Mucosa of rectum (tissue), 2 donors: ENCODE results near the gene ACVRL1.

Experiments
- H3K27ac ChIP-seq, 2 donors: one replicate each; pipeline ENCODE4 v1.7.0; 2013; ENCODE audit warnings: inconsistent platforms in 2 of 2, low read depth in 2 of 2, low read length in 2 of 2
- H3K27me3 ChIP-seq, 2 donors: one replicate each; pipeline ENCODE4 v1.7.0; 2013; ENCODE audit warnings: low read length in 2 of 2; ENCODE audit not compliant: control insufficient read depth in 2 of 2, insufficient read depth in 2 of 2
- H3K36me3 ChIP-seq, 2 donors: one replicate each; pipeline ENCODE4 v1.7.0; 2013; ENCODE audit warnings: low read length in 2 of 2; ENCODE audit not compliant: control insufficient read depth in 2 of 2, insufficient read depth in 2 of 2
- H3K4me1 ChIP-seq, 2 donors: one replicate each; pipeline ENCODE4 v1.7.0; 2013; ENCODE audit warnings: low read length in 2 of 2, mild to moderate bottlenecking in 1 of 2; ENCODE audit not compliant: control insufficient read depth in 2 of 2, insufficient read depth in 2 of 2
- H3K4me3 ChIP-seq, 2 donors: one replicate each; pipeline ENCODE4 v1.7.0; 2013; ENCODE audit warnings: low read length in 2 of 2
- H3K9ac ChIP-seq, 2 donors: one replicate each; pipeline ENCODE4 v1.7.0; 2013; ENCODE audit warnings: low read length in 2 of 2, low read depth in 1 of 2, mild to moderate bottlenecking in 1 of 2
- H3K9me3 ChIP-seq, 2 donors: one replicate each; pipeline ENCODE4 v1.7.0; 2013; ENCODE audit warnings: low read length in 2 of 2; ENCODE audit not compliant: control insufficient read depth in 2 of 2
- donor health status: healthy.
- donor health status: Normal muscosa, but diverticular disease.

ACVRL1 gene

GRCh38 chr12:51897181-51897580 is 10.1 kb upstream of the ACVRL1 start:
- H3K27ac ChIP-seq: no peak overlapping the region
- no peak overlapping the region for H3K9ac ChIP-seq
- H3K27me3 ChIP-seq: no peaks in the 10 kb centered on the region
- H3K9me3 ChIP-seq: no peaks in the 10 kb centered on the region
- H3K4me3 ChIP-seq: no peak overlapping the region
- H3K36me3 ChIP-seq: no peaks in the 10 kb centered on the region
- H3K4me1 ChIP-seq: peaks cover 13 to 33% of the 10 kb centered on the region in 2 donors

- Histone ChIP-seq H3K4me3 (no peak overlapping the region), H3K4me1 (peaks cover 13 to 33% of the 10 kb centered on the region in 2 donors), H3K27me3 (no peaks in the 10 kb centered on the region), H3K36me3 (no peaks in the 10 kb centered on the region), H3K9me3 (no peaks in the 10 kb centered on the region), H3K27ac (peak overlapping the region; percentile 34 to 35), H3K9ac (peak overlapping the region in 1 of 2 donors; percentile 36)
These were observed 8.8 kb upstream of the ACVRL1 start for GRCh38 chr12:51898506-51898905.

GRCh38 chr12:51898937-51899336 is 8.4 kb upstream of the ACVRL1 start:
- H3K9me3 ChIP-seq: no peaks in the 10 kb centered on the region

GRCh38 chr12:51900323-51900889 is 6.9 kb upstream of the ACVRL1 start:
- Histone ChIP-seq H3K4me3 (no peak overlapping the region), H3K9me3 (no peaks in the 10 kb centered on the region), H3K9ac (peak overlapping the region in 1 of 2 donors; percentile 8), H3K36me3 (no peaks in the 10 kb centered on the region), H3K27me3 (no peaks in the 10 kb centered on the region), H3K27ac (no peak overlapping the region), H3K4me1 (peaks cover 13 to 30% of the 10 kb centered on the region in 2 donors)

More at GRCh38 chr12:51898937-51899336, 8.4 kb upstream of the ACVRL1 start:
- H3K27me3 ChIP-seq: no peaks in the 10 kb centered on the region
- no peak overlapping the region for H3K4me3 ChIP-seq
- H3K27ac ChIP-seq: peak overlapping the region; percentile 34 to 35
- H3K4me1 ChIP-seq: peaks cover 13 to 33% of the 10 kb centered on the region in 2 donors
- no peaks in the 10 kb centered on the region for H3K36me3 ChIP-seq
- H3K9ac ChIP-seq: peak overlapping the region in 1 of 2 donors; percentile 36

- Histone ChIP-seq H3K9ac (no peak overlapping the region), H3K27me3 (no peaks in the 10 kb centered on the region), H3K9me3 (no peaks in the 10 kb centered on the region), H3K36me3 (no peaks in the 10 kb centered on the region), H3K4me3 (peak overlapping the region in 1 of 2 donors; percentile 3), H3K27ac (peak overlapping the region; percentile 34 to 70), H3K4me1 (peaks cover 20 to 37% of the 10 kb centered on the region in 2 donors)
These were observed 6.0 kb upstream of the ACVRL1 start for GRCh38 chr12:51901121-51901817.

- H3K4me1 ChIP-seq: peaks cover 26 to 42% of the 10 kb centered on the region in 2 donors
These were observed 5.4 kb upstream of the ACVRL1 start for GRCh38 chr12:51901881-51902280.

GRCh38 chr12:51904951-51905470 is 2.3 kb upstream of the ACVRL1 start:
- Histone ChIP-seq H3K9ac (peak overlapping the region in 1 of 2 donors; percentile 43), H3K36me3 (no peaks in the 10 kb centered on the region), H3K27me3 (no peaks in the 10 kb centered on the region), H3K4me1 (peaks cover 33 to 48% of the 10 kb centered on the region in 2 donors), H3K27ac (peak overlapping the region; percentile 86 to 87), H3K4me3 (no peak overlapping the region), H3K9me3 (no peaks in the 10 kb centered on the region)

More at GRCh38 chr12:51901881-51902280, 5.4 kb upstream of the ACVRL1 start:
- Histone ChIP-seq H3K27me3 (no peaks in the 10 kb centered on the region), H3K36me3 (no peaks in the 10 kb centered on the region), H3K9me3 (no peaks in the 10 kb centered on the region), H3K4me3 (no peak overlapping the region), H3K9ac (no peak overlapping the region), H3K27ac (peak overlapping the region; percentile 34 to 70)

- H3K4me3 ChIP-seq: no peak overlapping the region
- peak overlapping the region in 1 of 2 donors; percentile 92 for H3K9ac ChIP-seq
- H3K4me1 ChIP-seq: peaks cover 37 to 50% of the 10 kb centered on the region in 2 donors
- H3K9me3 ChIP-seq: no peaks in the 10 kb centered on the region
- peak overlapping the region; percentile 86 to 87 for H3K27ac ChIP-seq
- H3K36me3 ChIP-seq: no peaks in the 10 kb centered on the region
- no peaks in the 10 kb centered on the region for H3K27me3 ChIP-seq
These were observed 1.6 kb upstream of the ACVRL1 start for GRCh38 chr12:51905471-51906429.

- peak overlapping the region; percentile 20 to 77 for H3K4me3 ChIP-seq
- H3K27me3 ChIP-seq: no peaks in the 10 kb centered on the region
- H3K9ac ChIP-seq: peak overlapping the region in 1 of 2 donors; percentile 92
- H3K27ac ChIP-seq: peak overlapping the region; percentile 86 to 87
- no peaks in the 10 kb centered on the region for H3K36me3 ChIP-seq
- H3K9me3 ChIP-seq: no peaks in the 10 kb centered on the region
- peaks cover 36 to 50% of the 10 kb centered on the region in 2 donors for H3K4me1 ChIP-seq
These were observed 748 bp upstream of the ACVRL1 start for GRCh38 chr12:51906430-51907082.
